Measurements from ENCODE around the gene PDE8B. TPM values are rescaled to one million over a fixed set of nuclear protein-coding genes. Genes with fewer than 3 reads are reported as not detected.

PDE8B gene
- total RNA-seq, 1 experiment from 2014 or later, result 0.07 TPM

DNA sequence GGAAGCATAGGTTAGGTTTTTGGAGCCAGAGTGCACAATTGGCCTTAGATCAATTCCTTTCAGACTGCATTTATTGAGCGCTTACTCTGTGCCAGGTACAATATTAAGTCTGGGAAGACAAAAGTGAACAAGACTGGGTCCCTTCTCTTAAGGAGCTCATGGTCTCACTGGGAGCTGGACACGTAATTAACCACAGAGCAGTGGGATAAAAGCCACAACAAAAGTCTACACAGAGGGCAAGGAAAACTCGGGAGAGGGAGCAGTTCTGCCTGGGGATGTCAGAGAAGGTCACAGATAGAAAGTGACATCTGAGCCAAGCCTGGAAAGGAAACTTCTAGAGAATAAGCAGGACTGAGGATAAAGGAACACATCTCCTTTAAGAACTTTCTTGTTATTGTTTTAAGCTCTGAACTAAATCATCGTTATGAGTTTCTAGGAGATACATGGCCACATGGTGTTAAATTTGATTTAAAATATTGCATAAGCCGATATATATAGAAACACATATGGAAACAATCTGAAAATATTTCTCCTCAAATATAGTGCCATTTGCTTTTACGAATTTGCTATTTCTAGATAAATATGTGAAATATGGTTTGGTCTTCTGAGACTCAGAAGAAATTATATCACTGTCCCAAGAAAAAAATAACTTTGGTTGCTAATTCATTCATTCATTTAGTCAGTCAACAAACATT, 40.1 kb upstream of the PDE8B start:
- H3K4me1 ChIP-seq (ENCODE audit: insufficient read depth, low read length), result no peaks in the 10 kb centered on the region
- no peak overlapping the region for H2AFZ ChIP-seq (ENCODE audit: low read length)
- no peak overlapping the region for H3K4me3 Mint-ChIP-seq
- H3K79me2 ChIP-seq (ENCODE audit: insufficient read depth, low read length), result no peaks in the 10 kb centered on the region
- H3K36me3 Mint-ChIP-seq (ENCODE audit: insufficient read depth in 1 of 3, low read depth in 3 of 3), result no peaks in the 10 kb centered on the region; a peak in 1 of 7 replicates
- H3K4ac ChIP-seq (ENCODE audit: low read depth, low read length), result no peak overlapping the region
- H2BK5ac ChIP-seq (ENCODE audit: insufficient read length, low read length), result no peak overlapping the region
- no peak for DNase-seq
- no peaks in the 10 kb centered on the region for H3K23me2 ChIP-seq (ENCODE audit: insufficient read length, low read depth, low read length, poor library complexity, severe bottlenecking)
- TF ChIP-seq, protein P1, sequence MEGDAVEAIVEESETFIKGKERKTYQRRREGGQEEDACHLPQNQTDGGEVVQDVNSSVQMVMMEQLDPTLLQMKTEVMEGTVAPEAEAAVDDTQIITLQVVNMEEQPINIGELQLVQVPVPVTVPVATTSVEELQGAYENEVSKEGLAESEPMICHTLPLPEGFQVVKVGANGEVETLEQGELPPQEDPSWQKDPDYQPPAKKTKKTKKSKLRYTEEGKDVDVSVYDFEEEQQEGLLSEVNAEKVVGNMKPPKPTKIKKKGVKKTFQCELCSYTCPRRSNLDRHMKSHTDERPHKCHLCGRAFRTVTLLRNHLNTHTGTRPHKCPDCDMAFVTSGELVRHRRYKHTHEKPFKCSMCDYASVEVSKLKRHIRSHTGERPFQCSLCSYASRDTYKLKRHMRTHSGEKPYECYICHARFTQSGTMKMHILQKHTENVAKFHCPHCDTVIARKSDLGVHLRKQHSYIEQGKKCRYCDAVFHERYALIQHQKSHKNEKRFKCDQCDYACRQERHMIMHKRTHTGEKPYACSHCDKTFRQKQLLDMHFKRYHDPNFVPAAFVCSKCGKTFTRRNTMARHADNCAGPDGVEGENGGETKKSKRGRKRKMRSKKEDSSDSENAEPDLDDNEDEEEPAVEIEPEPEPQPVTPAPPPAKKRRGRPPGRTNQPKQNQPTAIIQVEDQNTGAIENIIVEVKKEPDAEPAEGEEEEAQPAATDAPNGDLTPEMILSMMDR (conservative IDR thresholded peaks at IDR 0.05), result no peak
- H2AK5ac ChIP-seq (ENCODE audit: insufficient read length, low read length), result no peak overlapping the region
- H4K91ac ChIP-seq (ENCODE audit: insufficient read length, low read depth, low read length), result no peak overlapping the region
- no peak overlapping the region for H3K23ac ChIP-seq (ENCODE audit: insufficient read length, low read depth, low read length)
- no peak overlapping the region for H3K27ac ChIP-seq (ENCODE audit: insufficient read length, low read depth, low read length)
- no peak overlapping the region for H3K9ac ChIP-seq (ENCODE audit: extremely low read depth, insufficient read length, low read length)
- H2BK120ac ChIP-seq (ENCODE audit: low read depth, low read length, poor library complexity, severe bottlenecking), result no peak overlapping the region
- no CpG with 5 or more reads among the region's 6 CpGs for WGBS (ENCODE audit: extremely low coverage, insufficient read length, low lambda C conversion rate)
- no peak overlapping the region for H2BK15ac ChIP-seq (ENCODE audit: low read depth, low read length)
- H3K27me3 Mint-ChIP-seq (ENCODE audit: low read depth), result no peaks in the 10 kb centered on the region
- H3K18ac ChIP-seq (ENCODE audit: insufficient read length, low read depth, low read length), result no peak overlapping the region
- H3K27me3 ChIP-seq (ENCODE audit: insufficient read depth, low read length), result no peaks in the 10 kb centered on the region
- no peak overlapping the region for H4K8ac ChIP-seq (replicated peaks; ENCODE audit: insufficient read length, low read depth, low read length)
- H3K27ac Mint-ChIP-seq, result no peak overlapping the region
- no peak overlapping the region for H3K56ac ChIP-seq (ENCODE audit: insufficient read length, low read depth, low read length)
- no peak overlapping the region for H4K5ac ChIP-seq (ENCODE audit: insufficient read length, low read depth, low read length)
- H3K4me2 ChIP-seq (ENCODE audit: insufficient read depth, insufficient read length, low read length), result no peak overlapping the region
- no peak overlapping the region for H2BK12ac ChIP-seq (ENCODE audit: insufficient read length, low read depth, low read length)
- no peak overlapping the region for H2BK20ac ChIP-seq (ENCODE audit: low read depth, low read length, poor library complexity, severe bottlenecking)
- no peaks in the 10 kb centered on the region for H3K79me1 ChIP-seq (ENCODE audit: insufficient read depth, low read depth, low read length, poor library complexity, severe bottlenecking)
- no peaks in the 10 kb centered on the region; a peak in 1 of 4 replicates for H3K4me1 Mint-ChIP-seq
- H3T11ph ChIP-seq (ENCODE audit: low read length), result no peak overlapping the region
- no peaks in the 10 kb centered on the region for H4K20me1 ChIP-seq (ENCODE audit: control insufficient read depth, insufficient read depth, insufficient read length)
- no peak overlapping the region for H3K14ac ChIP-seq (ENCODE audit: insufficient read depth, low read length)
- H3K9me3 Mint-ChIP-seq, result no peaks in the 10 kb centered on the region
- H3K9me3 ChIP-seq (ENCODE audit: control insufficient read depth, low read depth, low read length), result no peaks in the 10 kb centered on the region
